Duodenal mucosa (tissue), 2 donors: ENCODE measurements around the gene DDX46.
"Not testable (repeated sequence)": the region's sequence is repeated elsewhere in the genome, so short reads cannot be mapped to it uniquely, and the experiment has no call there.

Source experiments
- H3K27ac ChIP-seq: one replicate; pipeline ENCODE4 v1.7.0; 2013; ENCODE audit warnings: low read depth, low read length
- H3K27me3 ChIP-seq, 2 donors: one replicate each; pipeline ENCODE4 v1.7.0; 2013; ENCODE audit warnings: low read length in 2 of 2, control low read depth in 1 of 2; ENCODE audit not compliant: insufficient read depth in 2 of 2, control insufficient read depth in 1 of 2
- H3K36me3 ChIP-seq, 2 donors: one replicate each; pipeline ENCODE4 v1.7.0; 2013; ENCODE audit warnings: low read length in 2 of 2, control low read depth in 1 of 2; ENCODE audit not compliant: insufficient read depth in 2 of 2, control insufficient read depth in 1 of 2
- H3K4me1 ChIP-seq, 2 donors: one replicate each; pipeline ENCODE4 v1.7.0; 2013; ENCODE audit warnings: low read length in 2 of 2, control low read depth in 1 of 2; ENCODE audit not compliant: insufficient read depth in 2 of 2, control insufficient read depth in 1 of 2
- H3K4me3 ChIP-seq, 2 donors: one replicate each; pipeline ENCODE4 v1.7.0; 2013; ENCODE audit warnings: low read length in 2 of 2, low read depth in 1 of 2
- H3K9ac ChIP-seq, 2 donors: one replicate each; pipeline ENCODE4 v1.7.0; 2013; ENCODE audit warnings: low read length in 2 of 2, low read depth in 1 of 2
- H3K9me3 ChIP-seq, 2 donors: one replicate each; pipeline ENCODE4 v1.7.0; 2013; ENCODE audit warnings: low read length in 2 of 2, control low read depth in 1 of 2; ENCODE audit not compliant: control insufficient read depth in 1 of 2

Gene DDX46

DNA sequence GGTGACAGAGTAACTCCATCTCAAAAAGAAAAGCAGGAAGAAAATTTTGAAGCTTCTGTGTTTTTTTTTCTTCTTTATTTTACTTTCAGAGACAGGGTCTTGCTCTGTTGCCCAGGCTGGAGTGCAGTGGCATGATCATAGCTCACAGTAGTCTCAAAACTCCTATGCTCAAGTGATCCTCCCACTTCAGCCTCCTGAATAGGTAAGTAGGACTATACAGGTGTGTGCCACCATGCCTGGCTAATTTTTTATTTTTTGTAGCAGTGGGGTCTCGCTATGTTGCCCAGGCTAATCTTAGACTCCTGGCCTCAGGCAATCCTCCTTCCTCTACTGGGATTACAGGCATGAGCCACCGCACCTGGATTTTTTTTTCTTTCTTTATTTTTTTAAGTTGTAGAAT, 77.0 kb downstream of the DDX46 start:
- Histone ChIP-seq H3K9me3 (no peaks in the 10 kb centered on the region), H3K36me3 (peaks cover 7 to 20% of the 10 kb centered on the region in 2 donors), H3K27ac (no peak overlapping the region), H3K9ac (no peak overlapping the region), H3K27me3 (no peaks in the 10 kb centered on the region), H3K4me3 (no peak overlapping the region), H3K4me1 (peaks cover 6 to 11% of the 10 kb centered on the region in 2 donors)

DNA sequence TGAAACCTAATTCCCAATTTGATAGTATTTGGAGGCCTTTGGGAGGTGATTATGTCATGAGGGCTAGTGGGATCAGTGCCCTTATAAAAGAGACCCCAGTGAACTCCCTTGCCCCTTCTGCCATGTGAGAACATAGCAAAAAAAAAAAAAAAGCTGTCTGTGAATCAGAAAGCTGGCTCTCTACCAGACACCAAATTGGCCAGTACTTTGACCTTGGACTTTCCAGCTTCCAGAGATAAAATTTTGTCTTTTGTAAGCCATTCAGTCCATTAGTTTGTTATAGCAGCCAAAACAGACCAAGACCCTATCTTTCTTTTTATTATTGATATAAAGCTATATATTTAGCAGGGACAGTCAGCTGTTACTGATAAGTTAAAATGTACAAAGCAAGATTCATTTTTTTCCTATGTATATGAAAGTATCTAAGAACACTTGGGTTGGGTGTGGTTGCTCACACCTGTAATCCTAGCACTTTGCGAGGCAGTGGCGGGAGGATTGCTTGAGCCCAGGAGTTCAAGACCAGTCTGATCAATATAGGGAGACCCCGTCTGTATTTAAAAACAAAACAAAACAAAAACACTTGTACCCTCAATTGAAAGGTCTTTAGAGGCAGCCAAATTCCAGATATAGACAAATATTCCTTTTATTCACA, 79.1 kb downstream of the DDX46 start:
- Histone ChIP-seq H3K27me3 (no peaks in the 10 kb centered on the region), H3K36me3 (peaks cover 5 to 15% of the 10 kb centered on the region in 2 donors), H3K4me3 (no peak overlapping the region), H3K4me1 (peaks cover 6 to 11% of the 10 kb centered on the region in 2 donors), H3K27ac (no peak overlapping the region), H3K9ac (no peak overlapping the region), H3K9me3 (no peaks in the 10 kb centered on the region)

DNA sequence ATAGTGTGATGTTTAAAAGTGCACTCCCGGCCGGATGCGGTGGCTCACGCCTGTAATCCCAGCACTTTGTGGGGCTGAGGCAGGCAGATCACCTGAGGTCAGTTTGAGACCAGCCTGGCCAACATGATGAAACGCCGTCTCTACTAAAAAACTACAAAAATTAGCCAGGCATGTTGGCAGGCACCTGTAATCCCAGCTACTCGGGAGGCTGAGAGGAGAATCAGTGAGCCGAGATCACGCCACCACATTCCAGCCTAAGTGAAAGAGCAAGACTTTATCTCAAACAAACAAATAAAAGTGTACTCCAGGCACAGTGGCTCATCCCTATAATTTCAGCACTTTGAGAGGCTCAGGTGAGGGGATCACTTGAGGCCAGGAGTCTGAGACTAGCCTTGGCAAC, 79.8 kb downstream of the DDX46 start:
- H3K9ac ChIP-seq, H3K4me3 ChIP-seq, H3K27me3 ChIP-seq, H3K9me3 ChIP-seq, H3K27ac ChIP-seq: not testable (repeated sequence)
- H3K4me1 ChIP-seq, result peaks cover 6 to 11% of the 10 kb centered on the region in 2 donors
- peaks cover 5 to 11% of the 10 kb centered on the region in 2 donors for H3K36me3 ChIP-seq

DNA sequence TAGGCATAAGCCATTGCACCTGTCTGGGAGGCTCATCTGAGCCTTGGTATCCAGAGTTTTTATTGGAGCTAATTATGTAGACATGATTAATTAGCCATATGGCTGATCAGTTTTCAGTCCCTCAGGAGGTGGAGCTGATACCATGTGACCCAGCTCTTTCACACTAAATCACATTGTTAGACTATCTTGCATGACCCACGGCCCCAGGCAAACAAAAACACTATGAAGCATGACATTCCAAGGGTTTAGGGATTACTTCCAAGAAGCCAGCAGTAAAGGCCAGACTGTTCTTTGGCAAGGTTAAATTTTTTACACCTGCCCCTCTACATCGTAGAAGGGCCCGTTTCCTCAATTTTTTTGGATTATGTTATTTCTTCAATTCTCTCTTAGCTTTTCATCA, 82.2 kb downstream of the DDX46 start:
- H3K27ac ChIP-seq, result no peak overlapping the region
- peaks cover 12 to 17% of the 10 kb centered on the region in 2 donors for H3K4me1 ChIP-seq
- H3K9ac ChIP-seq, result no peak overlapping the region
- H3K36me3 ChIP-seq, result peaks cover 0 to 7% of the 10 kb centered on the region in 2 donors
- no peaks in the 10 kb centered on the region for H3K27me3 ChIP-seq
- H3K9me3 ChIP-seq, result no peaks in the 10 kb centered on the region
- no peak overlapping the region for H3K4me3 ChIP-seq

DNA sequence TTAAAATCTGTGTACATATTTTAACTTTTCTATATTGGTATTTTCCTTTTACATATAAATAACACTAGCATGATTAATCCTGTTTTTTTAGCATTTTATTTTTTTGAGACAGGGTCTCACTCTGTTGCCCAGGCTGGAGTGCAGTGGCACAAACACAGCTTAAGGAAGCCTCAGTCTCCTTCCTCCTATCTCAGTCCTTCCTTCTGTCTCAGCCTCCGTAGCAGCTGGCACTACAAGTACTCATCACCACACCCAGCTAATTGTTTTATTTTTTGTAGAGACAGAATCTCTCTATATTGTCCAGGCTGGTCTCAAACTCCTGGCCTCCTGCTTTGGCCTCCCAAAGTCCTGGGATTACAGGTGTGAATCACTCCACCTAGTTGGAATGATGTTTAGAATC, 85.7 kb downstream of the DDX46 start:
- Histone ChIP-seq H3K4me3 (no peak overlapping the region), H3K27me3 (no peaks in the 10 kb centered on the region), H3K27ac (no peak overlapping the region), H3K9ac (no peak overlapping the region), H3K9me3 (no peaks in the 10 kb centered on the region), H3K36me3 (peaks cover 0 to 7% of the 10 kb centered on the region in 2 donors), H3K4me1 (peaks cover 15% of the 10 kb centered on the region in 2 donors)

DNA sequence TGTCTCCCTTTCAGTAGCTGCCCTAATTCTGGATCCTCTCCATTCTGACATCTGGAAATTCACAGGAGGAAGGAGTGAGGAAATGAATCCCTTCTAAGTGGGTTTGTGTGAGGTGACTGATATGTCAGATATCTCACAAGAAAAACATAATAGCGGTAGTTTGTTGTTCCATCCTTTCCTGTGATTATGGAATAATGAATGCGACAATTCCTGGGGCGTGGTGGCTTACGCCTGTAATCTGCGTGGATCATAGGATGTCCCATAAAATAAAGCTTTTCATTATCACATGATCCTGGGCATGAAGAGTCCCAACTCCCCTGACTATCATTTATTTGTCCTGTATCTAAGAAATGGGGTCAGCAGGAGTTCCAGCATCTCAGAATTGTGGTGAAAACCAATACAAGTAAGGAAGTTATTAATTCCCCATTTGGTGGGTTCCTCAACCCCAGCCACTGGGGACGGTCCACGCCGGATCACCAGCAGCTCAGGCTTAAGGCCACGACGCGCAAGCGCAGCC, 86.8 kb downstream of the DDX46 start:
- Histone ChIP-seq H3K4me1 (peaks cover 15 to 21% of the 10 kb centered on the region in 2 donors), H3K27ac (peak overlapping the region; percentile 94), H3K27me3 (no peaks in the 10 kb centered on the region), H3K36me3 (peaks cover 0 to 4% of the 10 kb centered on the region in 2 donors), H3K9ac (peak overlapping the region; percentile 79 to 94), H3K9me3 (no peaks in the 10 kb centered on the region), H3K4me3 (peak overlapping the region; percentile 88 to 90)

DNA sequence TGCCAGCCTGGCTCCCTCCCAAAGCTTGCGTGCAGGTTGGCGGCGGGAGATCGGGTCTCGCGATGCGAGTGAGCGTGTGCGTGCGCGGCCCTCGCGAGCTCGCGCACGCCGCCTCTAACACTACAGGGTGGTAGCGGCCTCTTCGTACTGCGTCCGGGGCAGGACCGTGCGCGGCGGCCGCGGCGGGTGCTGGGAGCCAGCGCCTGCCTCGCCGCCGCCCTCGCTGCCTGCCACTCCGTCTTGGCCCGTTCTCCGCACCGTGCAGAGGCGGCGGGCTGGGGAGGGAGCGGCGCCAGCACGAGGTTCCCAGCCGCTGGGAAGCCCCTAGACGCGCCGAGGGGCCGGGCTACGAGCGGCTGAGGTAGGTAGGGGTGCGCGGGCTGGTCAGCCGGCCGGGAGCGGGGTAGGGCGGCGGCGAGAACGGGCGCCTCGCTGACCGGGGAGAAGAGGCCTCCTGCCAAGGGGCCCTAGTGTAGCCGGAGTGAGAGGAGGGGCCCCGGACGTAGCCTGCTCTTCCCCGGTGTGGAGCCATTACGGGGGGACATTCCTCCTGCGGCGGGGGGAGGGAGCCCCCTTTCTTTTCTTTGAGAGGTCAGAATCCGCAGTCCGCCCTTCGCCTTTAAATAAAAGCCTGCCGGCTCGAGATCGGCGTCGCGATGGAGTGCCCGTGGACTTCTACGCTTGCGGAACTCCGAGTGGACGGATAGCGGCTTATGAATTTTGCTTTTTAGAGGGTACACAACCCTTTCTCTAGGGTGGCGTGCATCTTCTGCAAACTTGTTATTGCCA, 87.5 kb downstream of the DDX46 start, which contains the start of gene C5orf24:
Gene C5orf24 (plus strand): TSS at position 117 of the 789 bp plus-strand sequence. CDS start 8,933 bp downstream, outside the sequence.
- peak within 1 kb of the TSS; percentile 94 for H3K27ac ChIP-seq
- H3K36me3 ChIP-seq, result no peaks in the 10 kb centered on the region
- peak within 1 kb of the TSS; percentile 88 to 90 for H3K4me3 ChIP-seq
- no peaks in the 10 kb centered on the region for H3K9me3 ChIP-seq
- peak within 1 kb of the TSS; percentile 79 to 94 for H3K9ac ChIP-seq
- peaks cover 16 to 21% of the 10 kb centered on the region in 2 donors for H3K4me1 ChIP-seq
- H3K27me3 ChIP-seq, result no peaks in the 10 kb centered on the region

DNA sequence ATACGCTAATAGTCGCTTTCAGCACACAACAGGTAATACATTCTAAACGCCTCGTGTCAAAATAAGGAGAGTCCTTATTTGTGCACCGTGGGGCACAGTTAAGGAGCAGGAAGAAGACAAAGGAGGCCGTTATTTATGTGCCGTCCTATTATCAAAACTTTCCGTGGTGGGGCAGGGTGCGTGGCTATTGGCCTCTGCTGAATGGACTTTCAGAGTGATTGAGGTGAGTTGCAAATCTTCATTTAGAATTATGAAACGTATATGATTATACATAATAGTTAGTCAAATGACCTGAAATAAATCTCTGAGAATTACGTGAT, 88.0 kb downstream of the DDX46 start:
- Histone ChIP-seq H3K9me3 (no peaks in the 10 kb centered on the region), H3K27ac (peak overlapping the region; percentile 94), H3K9ac (peak overlapping the region; percentile 79 to 94), H3K4me3 (peak overlapping the region; percentile 88 to 90), H3K4me1 (peaks cover 20 to 21% of the 10 kb centered on the region in 2 donors), H3K27me3 (no peaks in the 10 kb centered on the region), H3K36me3 (no peaks in the 10 kb centered on the region)

DNA sequence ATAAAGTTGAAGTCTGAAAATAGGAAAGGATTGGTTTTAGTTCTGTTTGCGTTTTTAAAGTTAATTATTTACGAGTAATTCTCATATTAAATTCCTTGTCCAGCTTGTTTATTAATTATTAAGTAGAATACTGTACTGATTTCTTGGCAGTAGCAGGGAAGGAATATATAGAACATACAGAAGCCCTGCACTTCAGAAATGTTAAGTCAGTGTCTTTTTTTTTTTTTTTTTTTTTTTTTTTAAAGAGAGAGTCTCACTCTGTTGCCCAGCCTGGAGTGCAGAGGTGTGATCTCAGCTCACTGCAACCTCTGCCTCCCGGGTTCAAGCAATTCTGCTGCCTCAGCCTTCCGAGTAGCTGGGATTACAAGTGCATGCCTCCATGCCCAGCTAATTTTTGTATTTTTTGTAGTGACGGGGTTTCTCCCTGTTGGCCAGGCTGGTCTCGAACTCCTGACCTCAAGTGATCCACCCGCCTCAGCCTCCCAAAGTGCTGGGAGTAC, 90.9 kb downstream of the DDX46 start:
- not testable (repeated sequence) for H3K36me3 ChIP-seq, H3K27me3 ChIP-seq, H3K4me3 ChIP-seq, H3K9ac ChIP-seq, H3K27ac ChIP-seq, H3K9me3 ChIP-seq
- peaks cover 20 to 21% of the 10 kb centered on the region in 2 donors for H3K4me1 ChIP-seq

DNA sequence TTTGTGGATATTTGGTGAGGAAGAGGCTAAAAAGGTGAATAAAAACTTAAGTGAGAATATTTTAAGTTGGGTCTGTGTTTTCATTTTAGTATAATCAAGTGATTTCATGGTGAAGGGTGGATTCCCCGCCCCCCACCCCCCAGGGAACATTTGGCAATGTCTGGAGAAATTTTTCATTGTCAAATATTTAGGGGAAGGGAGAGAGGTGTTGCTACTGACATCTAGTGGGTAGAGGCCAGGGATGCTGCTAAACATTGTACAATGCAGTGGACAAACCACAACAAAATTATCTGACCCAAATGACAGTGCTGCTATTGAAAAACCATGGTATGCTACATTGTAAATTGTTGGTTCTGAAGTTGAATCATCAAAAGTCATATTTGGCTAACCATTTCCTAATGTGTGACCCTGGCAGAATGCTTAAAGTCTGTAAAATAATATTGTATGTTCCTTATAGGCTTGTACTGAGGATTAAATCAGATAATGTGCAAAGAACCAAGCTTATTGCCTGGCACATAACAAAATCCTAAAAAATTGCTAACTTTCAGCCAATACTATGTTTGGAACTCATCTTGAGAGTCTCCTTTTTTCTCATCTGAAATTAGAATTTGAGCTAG, 92.8 kb downstream of the DDX46 start:
- no peak overlapping the region for H3K9ac ChIP-seq
- H3K4me1 ChIP-seq, result peaks cover 14 to 15% of the 10 kb centered on the region in 2 donors
- no peaks in the 10 kb centered on the region for H3K27me3 ChIP-seq
- peaks cover 13 to 16% of the 10 kb centered on the region in 2 donors for H3K36me3 ChIP-seq
- H3K9me3 ChIP-seq, result no peaks in the 10 kb centered on the region
- H3K27ac ChIP-seq, result no peak overlapping the region
- H3K4me3 ChIP-seq, result no peak overlapping the region
